Neural cell (in vitro differentiated cells): ENCODE results near the gene UVRAG.

Source experiments
- CTCF ChIP-seq: fragments of 450-650 bp; IDR thresholded peaks from 2 replicates; pipeline ENCODE4 v1.5.1; 2014; ENCODE audit warnings: antibody characterized with exemption, mild to moderate bottlenecking, moderate library complexity; ENCODE audit not compliant: poor library complexity, severe bottlenecking
- EP300 ChIP-seq: fragments of 450-650 bp; conservative IDR thresholded peaks from 2 replicates; pipeline ENCODE4 v1.6.1; 2014; ENCODE audit warnings: antibody characterized with exemption, mild to moderate bottlenecking, moderate library complexity; ENCODE audit not compliant: poor library complexity, severe bottlenecking
- EZH2 ChIP-seq: fragments of 200-600, 300-800 bp; shearing (Covaris generic), sonication (generic); IDR thresholded peaks from 2 replicates; pipeline ENCODE4 v1.6.1; 2014; ENCODE audit warnings: antibody characterized with exemption, low read length, borderline replicate concordance, mild to moderate bottlenecking; ENCODE audit not compliant: insufficient read depth, poor library complexity, severe bottlenecking
- POLR2AphosphoS5 ChIP-seq: IDR thresholded peaks from 2 replicates; pipeline ENCODE4 v1.6.1; 2012
- TAF1 ChIP-seq: IDR thresholded peaks from 2 replicates; pipeline ENCODE4 v1.6.1; 2012; ENCODE audit warnings: low read depth

- TF ChIP-seq EP300 (no peak), CTCF (no peak), TAF1 (no peak), POLR2AphosphoS5 (no peak), EZH2 (no peak)
Observed at GRCh38 chr11:75767228-75767572, 47.8 kb upstream of the UVRAG start.
